Natural killer cell (primary cell): Measurements from ENCODE around the gene EIPR1. TPM values are rescaled to one million over a fixed set of nuclear protein-coding genes. Genes with fewer than 3 reads are reported as not detected.

Experiments used
- ATAC-seq, 3 donors: fragments of 150-1000 bp in 2 of 3; fragments of 200-7000 bp in 1 of 3; cut with Tn5 transposase; 1 replicate in 1 of 3; 2 replicates in 2 of 3; pipeline ENCODE4 v1.10.0; 2021; ENCODE audit warnings: mild to moderate bottlenecking in 2 of 3, moderate library complexity in 2 of 3
- DNase-seq, 2 donors: peaks; one replicate each; pipeline versions ENCODE4 v3.0.0 to v3.0.0-alpha.2; 2013 to 2021; ENCODE audit warnings: mixed read lengths in 1 of 2
- H3K27ac ChIP-seq: one replicate; pipeline ENCODE4 v1.5.1; 2013; ENCODE audit warnings: mild to moderate bottlenecking, low read length
- H3K27me3 ChIP-seq: one replicate; pipeline ENCODE4 v1.6.1; 2013; ENCODE audit warnings: low read length; ENCODE audit not compliant: control insufficient read depth, insufficient read depth
- H3K36me3 ChIP-seq: one replicate; pipeline ENCODE4 v1.6.1; 2013; ENCODE audit warnings: low read length; ENCODE audit not compliant: control insufficient read depth, insufficient read depth
- H3K4me1 ChIP-seq: one replicate; pipeline ENCODE4 v1.6.1; 2013; ENCODE audit warnings: low read length; ENCODE audit not compliant: control insufficient read depth, insufficient read depth
- H3K4me3 ChIP-seq: one replicate; pipeline ENCODE4 v1.5.1; 2013; ENCODE audit warnings: low read length
- H3K9me3 ChIP-seq: one replicate; pipeline ENCODE4 v1.6.1; 2013; ENCODE audit warnings: low read length; ENCODE audit not compliant: control insufficient read depth, insufficient read depth
- H3K27ac Mint-ChIP-seq, 2 donors: one replicate each; pipeline ENCODE4 v1.8.0; 2022; ENCODE audit warnings: mild to moderate bottlenecking in 2 of 2, mixed read lengths in 2 of 2, moderate library complexity in 1 of 2
- H3K27me3 Mint-ChIP-seq, 2 donors: one replicate each; pipeline ENCODE4 v1.8.0; 2022; ENCODE audit warnings: low read depth in 2 of 2, mixed read lengths in 2 of 2
- H3K36me3 Mint-ChIP-seq: one replicate; pipeline ENCODE4 v1.8.0; 2022; ENCODE audit warnings: mixed read lengths
- H3K4me1 Mint-ChIP-seq, 2 donors: one replicate each; pipeline ENCODE4 v1.8.0; 2022; ENCODE audit warnings: mixed read lengths in 2 of 2
- H3K4me3 Mint-ChIP-seq: one replicate; pipeline ENCODE4 v1.8.0; 2022; ENCODE audit warnings: mild to moderate bottlenecking, moderate library complexity, mixed read lengths
- H3K9me3 Mint-ChIP-seq, 2 donors: one replicate each; pipeline ENCODE4 v1.8.0; 2022; ENCODE audit warnings: mixed read lengths in 2 of 2
- CTCF ChIP-seq: fragments of 200-600 bp; IDR thresholded peaks from one replicate; pipeline ENCODE4 v1.8.0; 2022; ENCODE audit warnings: antibody characterized with exemption
- WGBS: methylation state at CpG from one replicate; pipeline ENCODE4 v1.1.7; 2013; ENCODE audit warnings: missing lambda C conversion rate; ENCODE audit not compliant: insufficient coverage; 5-methylcytosine and 5-hydroxymethylcytosine counted together
- intact Hi-C: fragments of 100-400 bp; cut with micrococcal nuclease; formaldehyde crosslinking; loops from one replicate; pipeline ENCODE4 v1.14.2; 2022
- total RNA-seq, 4 donors: library from RNA; stranded (reverse); fragments of 120-200 nt in 1 of 4; gene quantifications; one replicate each; pipeline versions ENCODE4 v1.2.3 to v1.2.4, GENCODE V29; 2013 to 2022

The EIPR1 gene
- total RNA-seq, 3 donors from 2014 or later (not counting 1 experiment from before 2014, with no cell fraction given) = 26.8 to 28.8 (median 27.9) TPM

- no peaks in the 10 kb centered on the region for H3K36me3 Mint-ChIP-seq
- H3K9me3 Mint-ChIP-seq = no peaks in the 10 kb centered on the region
- H3K27ac Mint-ChIP-seq = no peak overlapping the region
- H3K27ac ChIP-seq = no peak overlapping the region
- no peaks in the 10 kb centered on the region for H3K36me3 ChIP-seq
- no peak overlapping the region for H3K4me3 Mint-ChIP-seq
- intact Hi-C loops = no loop called here
- ATAC-seq (no peak), DNase-seq (no peak)
- 97% methylated on average over 7 of the region's 7 CpGs for WGBS
- no peaks in the 10 kb centered on the region for H3K4me1 ChIP-seq
- H3K4me1 Mint-ChIP-seq = peaks cover 7 to 11% of the 10 kb centered on the region in 2 donors
- no peak overlapping the region for H3K4me3 ChIP-seq
- H3K27me3 ChIP-seq = no peaks in the 10 kb centered on the region
- no peak for TF ChIP-seq CTCF
- peaks cover 6% of the 10 kb centered on the region for H3K9me3 ChIP-seq
- no peaks in the 10 kb centered on the region for H3K27me3 Mint-ChIP-seq
These were observed 199.0 kb downstream of the EIPR1 start for GRCh38 chr2:3178578-3179031.

DNA sequence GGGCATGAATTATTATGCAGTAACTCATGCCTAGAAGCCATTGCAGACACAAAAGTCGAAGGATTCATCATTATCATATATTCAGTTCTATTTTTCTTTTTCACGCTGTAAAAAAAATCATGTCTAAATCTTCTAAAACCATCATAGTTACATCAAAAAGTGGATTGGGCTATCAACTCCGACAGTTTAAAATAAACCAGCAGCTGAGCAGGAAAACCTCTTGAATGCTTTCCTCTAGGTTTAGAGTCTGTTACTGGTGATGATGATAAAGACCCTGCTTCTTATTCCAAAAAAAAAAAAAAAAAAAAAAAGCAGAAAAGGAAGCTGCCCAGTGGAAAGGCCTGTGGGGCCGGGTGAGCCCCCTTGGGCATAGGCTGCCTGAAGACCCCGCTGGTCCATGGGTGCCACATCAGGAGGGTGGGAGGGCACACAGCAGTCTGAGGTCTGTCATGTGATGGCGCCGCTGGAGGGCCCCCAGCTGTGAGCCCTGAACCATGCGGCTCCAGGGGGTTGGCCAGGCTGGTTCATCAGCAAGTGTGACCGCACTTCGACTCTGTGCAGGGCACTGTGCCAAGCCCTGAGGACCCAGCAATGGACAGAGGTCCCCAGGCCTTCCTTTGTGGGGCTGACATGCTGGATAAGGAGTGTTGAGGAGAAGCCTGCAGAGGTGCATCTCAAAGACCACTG is 199.6 kb downstream of the EIPR1 start:
- ATAC-seq = no peak
- H3K27me3 ChIP-seq = no peaks in the 10 kb centered on the region
- no peak overlapping the region for H3K4me3 Mint-ChIP-seq
- H3K27ac Mint-ChIP-seq = no peak overlapping the region
- 97% methylated on average over 9 of the region's 10 CpGs for WGBS
- DNase-seq = no peak
- no peak overlapping the region for H3K27ac ChIP-seq
- H3K9me3 ChIP-seq = peaks cover 6% of the 10 kb centered on the region
- no peaks in the 10 kb centered on the region for H3K36me3 Mint-ChIP-seq
- no peaks in the 10 kb centered on the region for H3K4me1 ChIP-seq
- TF ChIP-seq CTCF = no peak
- peaks cover 7 to 11% of the 10 kb centered on the region in 2 donors for H3K4me1 Mint-ChIP-seq
- no peaks in the 10 kb centered on the region for H3K27me3 Mint-ChIP-seq
- no peaks in the 10 kb centered on the region for H3K9me3 Mint-ChIP-seq
- intact Hi-C loops = no loop called here
- H3K36me3 ChIP-seq = peaks cover 6% of the 10 kb centered on the region
- no peak overlapping the region for H3K4me3 ChIP-seq

- H3K4me1 ChIP-seq = no peaks in the 10 kb centered on the region
- H3K27ac ChIP-seq = no peak overlapping the region
- Mint-ChIP-seq H3K36me3 (no peaks in the 10 kb centered on the region), H3K4me1 (peaks cover 7 to 11% of the 10 kb centered on the region in 2 donors), H3K27me3 (no peaks in the 10 kb centered on the region), H3K27ac (no peak overlapping the region), H3K9me3 (no peaks in the 10 kb centered on the region), H3K4me3 (no peak overlapping the region)
- DNase-seq (no peak), ATAC-seq (no peak)
- no peaks in the 10 kb centered on the region for H3K27me3 ChIP-seq
- intact Hi-C loops = no loop called here
- TF ChIP-seq CTCF = no peak
- H3K9me3 ChIP-seq = peaks cover 6% of the 10 kb centered on the region
- H3K36me3 ChIP-seq = peaks cover 8% of the 10 kb centered on the region
- 99% methylated on average over 25 of the region's 25 CpGs for WGBS
- H3K4me3 ChIP-seq = no peak overlapping the region
These were observed 200.8 kb downstream of the EIPR1 start for GRCh38 chr2:3176869-3177255.
